Activated CD4-positive, alpha-beta T cell treated with anti-CD3 and anti-CD28 coated beads for 48 hours (primary cell): ENCODE data around the gene PALM.
"Not testable (repeated sequence)": the region's sequence is repeated elsewhere in the genome, so short reads cannot be mapped to it uniquely, and the experiment has no call there.

ENCODE experiments used
- DNase-seq: peaks from one replicate; pipeline ENCODE4 v3.0.0-alpha.2; 2020

PALM gene

GRCh38 chr19:732148-733069, 23.7 kb downstream of the PALM start:
- DNase-seq: no peak

DNA sequence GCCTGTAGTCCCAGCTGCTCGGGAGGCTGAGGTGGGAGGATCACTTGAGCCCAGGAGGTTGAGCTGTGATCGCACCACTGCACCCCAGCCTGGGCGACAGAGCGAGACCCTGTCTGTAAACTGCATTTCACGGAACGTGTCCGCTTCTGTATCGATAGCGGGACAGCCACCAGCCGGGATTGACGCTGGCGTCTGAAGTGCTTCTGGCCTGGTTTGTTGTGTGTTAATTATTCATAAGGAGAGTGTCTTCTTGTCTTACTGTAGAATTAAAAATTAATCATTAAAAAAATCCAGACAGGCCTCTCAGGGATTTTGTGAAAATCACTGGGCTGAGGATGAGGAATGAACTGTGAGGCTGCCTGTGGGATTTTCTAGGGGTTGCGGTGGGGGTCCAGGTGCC, 26.0 kb downstream of the PALM start:
- DNase-seq: no peak

- DNase-seq: no peak
These were observed 27.4 kb downstream of the PALM start for GRCh38 chr19:736125-736524.

DNA sequence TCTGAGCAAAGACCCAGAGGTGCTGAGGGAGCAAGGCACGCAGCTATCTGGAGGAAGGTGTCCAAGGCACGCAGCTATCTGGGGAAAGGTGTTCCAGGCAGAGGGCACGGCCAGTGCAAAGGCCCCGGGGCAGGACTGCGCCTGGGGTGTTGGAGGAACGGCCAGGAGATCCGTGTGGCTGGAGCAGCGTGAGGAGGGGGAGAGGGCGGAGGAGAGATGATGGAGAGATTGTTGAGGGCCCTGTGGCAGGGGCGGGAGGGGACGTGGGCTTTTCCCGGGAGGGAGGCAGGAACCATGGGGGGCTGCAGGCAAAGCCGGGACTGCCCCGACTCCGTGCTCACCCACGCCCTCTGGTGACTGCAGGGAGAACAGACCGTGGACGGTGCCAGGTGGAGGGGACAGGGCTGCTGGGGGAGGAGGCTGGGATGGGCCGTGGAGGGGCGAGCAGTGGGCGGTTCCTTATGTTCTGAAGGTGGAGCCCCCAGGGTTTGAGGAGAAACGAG, 28.9 kb downstream of the PALM start:
- DNase-seq: peak; percentile 72

DNA sequence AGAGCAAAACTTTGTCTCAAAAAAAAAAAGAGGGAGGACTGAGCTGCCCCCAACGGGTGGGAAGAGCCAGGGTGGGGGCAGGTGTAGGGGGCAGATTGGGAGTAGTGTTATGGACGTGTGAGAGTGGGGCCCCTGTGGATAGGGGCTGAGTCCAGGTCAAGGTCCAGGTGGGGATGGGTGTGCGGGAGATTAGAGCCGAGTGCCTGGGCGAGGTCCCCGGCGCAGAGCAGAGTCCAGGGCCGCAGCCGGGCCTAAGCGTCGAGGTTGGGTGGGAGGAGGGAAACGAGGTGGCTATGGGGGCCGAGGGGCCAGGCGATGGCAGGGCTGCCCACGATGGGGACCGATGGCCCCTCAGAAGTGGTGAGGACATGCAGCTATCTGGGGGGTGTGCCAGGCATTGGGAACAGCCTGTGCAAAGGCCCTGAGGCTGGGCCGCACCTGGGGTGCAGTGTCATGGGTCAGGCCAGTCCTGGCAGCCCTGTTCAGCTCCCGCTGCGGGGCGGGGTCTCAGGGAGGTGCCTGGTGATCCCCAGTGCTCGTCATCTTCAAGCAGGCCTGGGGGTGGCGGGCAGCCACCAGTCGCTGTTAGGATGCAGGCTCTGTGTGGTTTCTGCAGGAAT, 29.9 kb downstream of the PALM start:
- no peak for DNase-seq

DNA sequence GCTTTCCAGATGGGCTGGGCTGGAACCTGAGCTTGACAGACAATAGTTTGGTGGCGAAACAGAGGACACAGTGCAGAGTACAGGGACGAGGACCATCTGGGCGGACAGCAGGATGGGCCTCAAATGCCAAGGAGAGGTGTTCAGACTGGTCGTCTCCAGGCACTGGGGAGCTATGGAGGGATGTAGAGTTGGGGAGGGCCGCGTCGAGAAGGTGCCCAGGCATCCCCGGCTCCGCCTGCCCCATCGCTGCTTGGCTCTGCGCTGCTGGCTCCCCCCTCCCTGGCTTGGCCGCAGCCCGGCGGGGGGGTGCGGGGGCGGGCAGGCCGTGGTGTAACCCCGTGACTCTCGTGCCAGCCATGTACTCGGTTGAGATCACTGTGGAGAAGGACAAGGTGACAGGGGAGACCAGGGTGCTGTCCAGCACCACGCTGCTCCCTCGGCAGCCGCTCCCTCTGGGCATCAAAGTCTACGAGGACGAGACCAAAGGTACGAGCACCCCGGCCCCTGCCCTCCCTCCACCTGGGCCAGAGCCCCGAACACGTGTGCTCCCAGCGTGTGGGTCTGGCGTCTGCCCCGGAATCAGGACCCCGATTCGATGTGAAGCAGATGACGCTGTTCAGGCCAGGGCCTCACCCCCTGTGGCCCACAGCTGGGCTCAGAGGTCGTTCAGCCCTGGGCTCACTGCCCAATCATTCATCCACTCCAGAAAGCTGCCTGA, 31.4 kb downstream of the PALM start:
- no peak for DNase-seq

- DNase-seq: not testable (repeated sequence)
These were observed 32.2 kb downstream of the PALM start for GRCh38 chr19:740816-741505.

- peak; percentile 25 for DNase-seq
These were observed 32.9 kb downstream of the PALM start for GRCh38 chr19:741506-742131.

- DNase-seq: no peak
These were observed 33.9 kb downstream of the PALM start for GRCh38 chr19:742540-743075.

GRCh38 chr19:743168-743687, 34.5 kb downstream of the PALM start:
- no peak for DNase-seq

- DNase-seq: not testable (repeated sequence)
These were observed 36.4 kb downstream of the PALM start for GRCh38 chr19:745138-745537.

- no peak for DNase-seq
These were observed 37.6 kb downstream of the PALM start for GRCh38 chr19:746208-746819.

GRCh38 chr19:746956-747355, 38.2 kb downstream of the PALM start:
- no peak for DNase-seq

DNA sequence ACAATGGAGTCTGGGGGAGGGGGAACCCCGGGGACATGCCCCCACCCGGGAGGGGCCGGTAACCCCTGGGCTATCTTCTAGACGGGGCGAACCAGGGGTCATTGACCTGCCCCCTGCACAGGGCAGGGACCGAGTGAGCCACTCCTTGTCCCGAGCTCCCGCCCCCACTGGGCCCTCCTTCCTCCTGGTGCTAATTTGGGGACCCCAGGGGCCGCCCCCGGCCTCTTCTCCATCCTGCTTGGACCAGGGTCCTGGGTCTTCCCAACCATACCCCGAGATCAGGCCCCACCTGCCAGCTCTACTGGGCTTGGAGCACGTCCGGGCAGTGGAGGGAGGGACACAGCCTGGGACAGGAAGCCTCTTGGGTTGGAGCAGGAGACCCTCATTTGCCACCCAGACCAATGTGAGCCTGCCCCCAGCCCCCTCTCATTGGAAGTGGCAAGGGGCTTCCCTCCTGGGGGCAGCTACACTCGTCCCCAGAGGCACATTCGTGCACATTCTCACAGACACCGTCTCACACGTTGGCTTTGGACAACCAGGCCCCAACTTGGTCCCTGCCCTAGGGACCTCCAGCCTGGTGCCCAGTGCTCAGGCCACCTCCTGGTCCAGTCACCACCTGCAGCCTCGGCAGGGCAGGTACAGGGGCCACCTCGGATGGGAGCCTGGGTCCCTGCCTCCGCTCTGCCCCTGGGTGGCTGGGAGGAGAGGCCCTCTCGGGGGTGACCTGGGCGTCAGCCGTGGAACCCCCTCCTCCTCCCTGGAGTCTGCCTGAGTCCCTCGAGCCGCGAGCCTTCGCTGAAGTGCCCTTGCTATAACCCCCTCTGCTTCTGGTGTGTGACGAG, 38.9 kb downstream of the PALM start:
- no peak for DNase-seq

DNA sequence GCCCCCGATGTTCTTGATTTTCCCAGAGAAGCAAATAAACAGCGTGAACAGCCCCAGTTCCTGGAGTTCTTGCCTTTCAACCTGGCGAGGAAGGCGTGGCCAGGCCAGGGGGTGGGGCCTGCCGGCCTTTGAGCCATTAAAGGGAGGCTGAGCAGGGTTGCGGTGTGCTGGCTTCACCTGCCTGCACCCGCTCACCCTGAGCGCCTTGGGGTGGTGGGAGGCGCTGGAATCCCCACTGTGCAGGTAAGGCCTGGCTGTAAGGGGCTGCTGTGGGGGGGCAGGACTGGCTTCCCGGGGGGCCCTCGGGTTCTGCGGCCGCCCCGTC, 39.5 kb downstream of the PALM start:
- no peak for DNase-seq

- DNase-seq: no peak
These were observed 41.1 kb downstream of the PALM start for GRCh38 chr19:749811-750210.

DNA sequence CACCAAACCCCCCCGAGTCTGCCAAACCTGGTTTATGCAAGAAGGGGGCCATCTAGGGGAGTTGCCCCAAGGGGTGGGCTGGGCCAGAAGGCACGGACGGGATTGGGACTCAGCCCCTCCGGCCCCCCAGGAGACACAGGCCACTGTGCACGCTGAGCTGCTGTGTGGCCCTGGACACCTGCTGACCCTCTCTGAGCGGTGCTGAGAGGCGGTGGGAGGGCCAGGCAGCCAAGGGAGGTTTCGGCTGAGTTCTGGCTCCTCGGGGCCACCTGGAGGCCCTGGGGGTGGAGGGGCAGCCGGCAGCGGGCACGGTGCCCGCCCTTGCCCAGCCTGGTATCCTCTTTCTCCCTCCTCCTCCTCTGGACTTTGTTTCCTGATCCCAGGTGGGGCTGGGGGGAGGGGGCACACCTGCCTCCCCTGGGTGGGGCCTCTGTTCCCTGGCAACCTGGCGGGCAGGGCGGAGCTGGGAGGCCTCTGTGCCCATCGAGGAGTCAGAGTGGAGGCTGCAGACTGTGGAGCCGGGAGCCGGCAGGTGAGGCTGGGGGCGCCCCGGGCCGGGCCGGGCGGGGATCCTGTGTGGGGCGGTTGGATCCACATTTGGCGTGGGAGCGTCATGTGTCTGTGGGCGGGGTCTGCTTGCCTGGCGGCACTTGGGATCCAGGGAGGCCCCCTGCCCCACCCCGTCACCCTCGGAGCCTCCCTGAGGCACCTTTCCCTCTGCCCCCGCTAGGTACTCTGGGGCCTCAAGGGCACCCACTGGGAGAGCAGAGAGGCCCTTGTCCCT, 42.1 kb downstream of the PALM start, which contains the start of gene MISP:
Gene MISP (plus strand): TSS at position 473 of the 784 bp plus-strand sequence. CDS start 5,835 bp downstream, outside the sequence.
- no peak for DNase-seq

- no peak for DNase-seq
These were observed 43.0 kb downstream of the PALM start for GRCh38 chr19:751501-752341.
